ENCODE results near the gene USP43.

DNA sequence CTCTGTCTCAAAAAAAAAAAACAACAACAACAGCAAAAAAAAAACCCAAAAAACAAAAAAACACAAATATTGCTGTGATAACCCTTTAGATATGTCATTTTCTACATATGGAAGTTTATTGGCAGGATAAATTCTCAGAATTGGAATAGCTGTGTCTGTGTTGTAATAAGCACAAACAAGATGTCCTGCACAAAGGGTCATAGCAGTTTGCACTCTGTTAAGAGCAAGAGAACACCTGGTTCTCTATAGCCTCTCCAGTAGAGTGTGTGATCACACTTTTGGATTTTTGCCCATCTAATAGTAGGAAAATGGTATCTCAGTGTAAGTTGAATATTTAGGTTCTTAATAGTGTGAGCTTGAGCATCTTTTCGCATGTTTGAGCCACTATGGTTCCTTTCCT, 60.4 kb downstream of the USP43 start:
- TF ChIP-seq EZH2 (IDR thresholded peaks at IDR 0.05; ENCODE audit: insufficient read depth, poor library complexity, severe bottlenecking), result no peak
- no peak for TF ChIP-seq EZH2phosphoT487 (IDR thresholded peaks at IDR 0.05; ENCODE audit: insufficient read depth, low read depth)
